B cell (primary cell): ENCODE results near the gene CPNE5. TPM values are rescaled to one million over a fixed set of nuclear protein-coding genes. Genes with fewer than 3 reads are reported as not detected.

Experiments
- ATAC-seq: fragments of 200-7000 bp; cut with Tn5 transposase; one replicate; pipeline ENCODE4 v1.10.0; 2021; ENCODE audit warnings: low read depth, mild to moderate bottlenecking, moderate number of reproducible peaks, moderate library complexity
- CTCF ChIA-PET: fragments of 350-600 bp; sonication (Branson Sonifier 250); formaldehyde crosslinking; loops from one replicate; lab custom pipeline; 2021; ENCODE audit warnings: antibody characterized with exemption, inconsistent platforms; lab: Charles Lee
- POLR2A ChIA-PET: fragments of 350-600 bp; sonication (Branson Sonifier 250); formaldehyde crosslinking; loops from one replicate; lab custom pipeline; 2021; ENCODE audit warnings: antibody characterized with exemption; lab: Charles Lee
- DNase-seq: peaks from one replicate; pipeline ENCODE4 v3.0.0; 2013
- H2AFZ ChIP-seq: 2 replicates; pipeline ENCODE4 v1.6.1; 2012; ENCODE audit warnings: mild to moderate bottlenecking, low read depth, low read length; ENCODE audit not compliant: insufficient read depth, poor library complexity, severe bottlenecking
- H3K27ac ChIP-seq, 2 donors: 1 replicate in 1 of 2; 2 replicates in 1 of 2; pipeline ENCODE4 v1.5.1; 2012 to 2013; ENCODE audit warnings: low read length in 2 of 2, mild to moderate bottlenecking in 2 of 2, moderate library complexity in 1 of 2
- H3K27me3 ChIP-seq, 4 experiments: fragments of 200-600 bp in 1 of 4; sonication (generic) in 1 of 4; replicated peaks in 1 of 4; 1 replicate in 2 of 4; 2 replicates in 2 of 4; pipeline versions ENCODE4 v1.6.1 to v1.7.0; 2013 to 2016; ENCODE audit warnings: low read length in 3 of 4, mild to moderate bottlenecking in 2 of 4, mixed read lengths in 1 of 4, moderate library complexity in 1 of 4; ENCODE audit not compliant: insufficient read depth in 4 of 4, control insufficient read depth in 3 of 4; ENCODE audit errors: control extremely low read depth in 1 of 4
- H3K36me3 ChIP-seq, 2 experiments: replicated peaks in 1 of 2; 1 replicate in 1 of 2; 2 replicates in 1 of 2; pipeline versions ENCODE4 v1.6.1 to v1.7.1; 2013; ENCODE audit warnings: low read length in 1 of 2; ENCODE audit not compliant: insufficient read depth in 2 of 2, control insufficient read depth in 1 of 2; ENCODE audit errors: control extremely low read depth in 1 of 2, extremely low read depth in 1 of 2
- H3K4me1 ChIP-seq, 2 donors: fragments of 200-600 bp in 1 of 2; sonication (generic) in 1 of 2; 1 replicate in 1 of 2; 2 replicates in 1 of 2; pipeline versions ENCODE4 v1.5.1 to v1.6.1; 2013 to 2017; ENCODE audit warnings: low read length in 2 of 2; ENCODE audit not compliant: control insufficient read depth in 2 of 2, insufficient read depth in 2 of 2
- H3K4me2 ChIP-seq: replicated peaks from 2 replicates; pipeline ENCODE3; 2012; ENCODE audit warnings: mild to moderate bottlenecking, low read depth, low read length; ENCODE audit not compliant: poor library complexity, severe bottlenecking
- H3K4me3 ChIP-seq, 5 experiments: fragments of 200-600 bp in 1 of 5; sonication (generic) in 1 of 5; 1 replicate in 3 of 5; 2 replicates in 2 of 5; pipeline versions ENCODE4 v1.5.1 to v1.7.0; 2011 to 2016; ENCODE audit warnings: low read length in 4 of 5, mild to moderate bottlenecking in 4 of 5, low read depth in 2 of 5, control low read depth in 1 of 5, moderate library complexity in 1 of 5; ENCODE audit not compliant: insufficient read depth in 1 of 5; ENCODE audit errors: control extremely low read depth in 1 of 5, extremely low read depth in 1 of 5
- H3K79me2 ChIP-seq: fragments of 200-600 bp; sonication (generic); one replicate; pipeline ENCODE4 v1.6.0; 2016; ENCODE audit warnings: low read length; ENCODE audit not compliant: control insufficient read depth, insufficient read depth
- H3K9ac ChIP-seq: fragments of 200-600 bp; sonication (generic); 2 replicates; pipeline ENCODE4 v1.6.1; 2017; ENCODE audit warnings: mild to moderate bottlenecking, low read length, moderate library complexity
- H3K9me3 ChIP-seq, 3 donors: one replicate each; pipeline versions ENCODE4 v1.6.1 to v1.7.1; 2013; ENCODE audit warnings: low read length in 2 of 3; ENCODE audit not compliant: control insufficient read depth in 2 of 3, insufficient read depth in 1 of 3; ENCODE audit errors: control extremely low read depth in 1 of 3
- H4K20me1 ChIP-seq: 2 replicates; pipeline ENCODE4 v1.6.0; 2012; ENCODE audit warnings: mild to moderate bottlenecking, low read length; ENCODE audit not compliant: insufficient read depth, control insufficient read depth, poor library complexity, severe bottlenecking
- H3K27ac Mint-ChIP-seq: one replicate; pipeline ENCODE4 v1.8.0; 2021; ENCODE audit warnings: mixed read lengths
- H3K27me3 Mint-ChIP-seq: one replicate; pipeline ENCODE4 v1.8.0; 2021; ENCODE audit warnings: mixed read lengths
- H3K4me1 Mint-ChIP-seq: one replicate; pipeline ENCODE4 v1.8.0; 2021; ENCODE audit warnings: mixed read lengths
- H3K4me3 Mint-ChIP-seq: one replicate; pipeline ENCODE4 v1.8.0; 2021; ENCODE audit warnings: mixed read lengths
- H3K9me3 Mint-ChIP-seq: one replicate; pipeline ENCODE4 v1.8.0; 2022; ENCODE audit warnings: mixed read lengths; ENCODE audit not compliant: insufficient read depth
- EZH2 ChIP-seq: IDR thresholded peaks from 2 replicates; pipeline ENCODE4 v1.6.1; 2012; ENCODE audit warnings: borderline replicate concordance, low read depth, mild to moderate bottlenecking, moderate library complexity, low read length; ENCODE audit not compliant: insufficient read depth, poor library complexity, severe bottlenecking
- WGBS: methylation state at CpG from one replicate; pipeline ENCODE4 v1.1.5; 2013; ENCODE audit warnings: missing lambda C conversion rate; ENCODE audit not compliant: insufficient coverage; 5-methylcytosine and 5-hydroxymethylcytosine counted together
- intact Hi-C: fragments of 100-400 bp; cut with micrococcal nuclease; formaldehyde crosslinking; loops from one replicate; pipeline ENCODE4 v1.10.0; 2022
- polyA plus RNA-seq: library from polyadenylated mRNA; depleted of rRNA; stranded (reverse); fragments of >200 nt; gene quantifications from 2 replicates; pipeline ENCODE4 v1.2.3, GENCODE V29; 2012
- total RNA-seq, 2 donors: library from RNA; stranded (reverse); fragments of 120-200 nt in 1 of 2; gene quantifications; 1 replicate in 1 of 2; 2 replicates in 1 of 2; pipeline versions ENCODE4 v1.2.3 to v1.2.4, GENCODE V29; 2013 to 2022
- TF ChIP-seq, protein P1 (sequence below): fragments of 200-600 bp; IDR thresholded peaks from one replicate; pipeline ENCODE4 v1.8.0; 2022; ENCODE audit warnings: antibody characterized with exemption, mild to moderate bottlenecking

Gene CPNE5
- total and polyA plus RNA-seq, 2 donors (not counting 1 experiment from before 2014, with no cell fraction given) = 49.8 to 357 TPM

- Mint-ChIP-seq H3K4me3 (peak within 1 kb of the TSS; percentile 90), H3K4me1 (peaks cover 32% of the 10 kb centered on the region), H3K9me3 (no peaks in the 10 kb centered on the region), H3K27ac (peak within 1 kb of the TSS; percentile 92), H3K27me3 (no peaks in the 10 kb centered on the region)
- no peaks in the 10 kb centered on the region for H3K9me3 ChIP-seq
- H3K4me2 ChIP-seq = peak within 1 kb of the TSS; percentile 77
- CTCF ChIA-PET = interaction anchor here (0.7 to 6.4 kb wide), 29 partner anchors 12 to 335 kb away, joined by 3 to 82 read pairs (median 4); partner anchors contain the start of genes PI16 and PPIL1
- peaks cover 5% of the 10 kb centered on the region for H4K20me1 ChIP-seq
- WGBS = under 1% methylated on average over 44 of the region's 48 CpGs
- peak within 1 kb of the TSS; percentile 100 for H2AFZ ChIP-seq
- peak within 1 kb of the TSS; percentile 68 to 89 (median 80) for H3K4me3 ChIP-seq
- peak; percentile 98 for DNase-seq
- peak within 1 kb of the TSS; percentile 83 for H3K9ac ChIP-seq
- H3K4me1 ChIP-seq = peaks cover 17 to 22% of the 10 kb centered on the region in 2 donors
- ATAC-seq = peak; percentile 99
- H3K27me3 ChIP-seq = no peaks in the 10 kb centered on the region
- TF ChIP-seq, protein P1, sequence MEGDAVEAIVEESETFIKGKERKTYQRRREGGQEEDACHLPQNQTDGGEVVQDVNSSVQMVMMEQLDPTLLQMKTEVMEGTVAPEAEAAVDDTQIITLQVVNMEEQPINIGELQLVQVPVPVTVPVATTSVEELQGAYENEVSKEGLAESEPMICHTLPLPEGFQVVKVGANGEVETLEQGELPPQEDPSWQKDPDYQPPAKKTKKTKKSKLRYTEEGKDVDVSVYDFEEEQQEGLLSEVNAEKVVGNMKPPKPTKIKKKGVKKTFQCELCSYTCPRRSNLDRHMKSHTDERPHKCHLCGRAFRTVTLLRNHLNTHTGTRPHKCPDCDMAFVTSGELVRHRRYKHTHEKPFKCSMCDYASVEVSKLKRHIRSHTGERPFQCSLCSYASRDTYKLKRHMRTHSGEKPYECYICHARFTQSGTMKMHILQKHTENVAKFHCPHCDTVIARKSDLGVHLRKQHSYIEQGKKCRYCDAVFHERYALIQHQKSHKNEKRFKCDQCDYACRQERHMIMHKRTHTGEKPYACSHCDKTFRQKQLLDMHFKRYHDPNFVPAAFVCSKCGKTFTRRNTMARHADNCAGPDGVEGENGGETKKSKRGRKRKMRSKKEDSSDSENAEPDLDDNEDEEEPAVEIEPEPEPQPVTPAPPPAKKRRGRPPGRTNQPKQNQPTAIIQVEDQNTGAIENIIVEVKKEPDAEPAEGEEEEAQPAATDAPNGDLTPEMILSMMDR = peak; percentile 86
- no peak for TF ChIP-seq EZH2
- POLR2A ChIA-PET = interaction anchor here (0.6 to 2.6 kb wide), 8 partner anchors 11 to 286 kb away, joined by 3 to 24 read pairs (median 3); partner anchors contain the start of genes MTCH1 and PPIL1
- no peaks in the 10 kb centered on the region for H3K36me3 ChIP-seq
- H3K79me2 ChIP-seq = peaks cover 20% of the 10 kb centered on the region
- intact Hi-C loops = loop anchor here (1.0 to 5.0 kb wide), 9 partner anchors 10 to 467 kb away; partner anchors contain the start of genes MTCH1 and RNF8
- H3K27ac ChIP-seq = peak within 1 kb of the TSS; percentile 82 to 92
Measured at GRCh38 chr6:36885461-36886401, 46.5 kb upstream of the CPNE5 start, which contains the start of gene C6orf89. C6orf89 (plus strand) TSS chr6:36885952; CDS start chr6:36899445, 13,493 bp downstream.
